NB4 (cell line): Measurements from ENCODE around the gene FGA.
A peak's percentile ranks its signal among the peaks of the same experiment; 100 is the strongest.

ENCODE experiments used
- DNase-seq: peaks from one replicate; pipeline ENCODE4 v3.0.0; 2010; ENCODE audit warnings: low read depth
- H3K4me3 ChIP-seq: one replicate; pipeline ENCODE4 v1.5.1; 2011; ENCODE audit warnings: mild to moderate bottlenecking, low read depth, low read length, moderate library complexity
- CTCF ChIP-seq: IDR thresholded peaks from one replicate; pipeline ENCODE4 v1.5.1; 2012; ENCODE audit warnings: low read depth, low read length
- MYC ChIP-seq: IDR thresholded peaks from 2 replicates; pipeline ENCODE4 v1.6.1; 2011; ENCODE audit warnings: low read depth, low read length
- POLR2A ChIP-seq: IDR thresholded peaks from 2 replicates; pipeline ENCODE4 v1.6.1; 2011; ENCODE audit warnings: mild to moderate bottlenecking; ENCODE audit not compliant: insufficient read length; ENCODE audit errors: extremely low read depth
- TF ChIP-seq, protein P1 (sequence below): IDR thresholded peaks from 2 replicates; pipeline ENCODE4 v1.6.1; 2011; ENCODE audit warnings: low read depth, low read length

FGA gene

GRCh38 chr4:154560419-154560801 is 30.1 kb downstream of the FGA start:
- DNase-seq: no peak
- H3K4me3 ChIP-seq: no peak overlapping the region
- no peak for TF ChIP-seq CTCF
- TF ChIP-seq POLR2A: no peak
- TF ChIP-seq, protein P1, sequence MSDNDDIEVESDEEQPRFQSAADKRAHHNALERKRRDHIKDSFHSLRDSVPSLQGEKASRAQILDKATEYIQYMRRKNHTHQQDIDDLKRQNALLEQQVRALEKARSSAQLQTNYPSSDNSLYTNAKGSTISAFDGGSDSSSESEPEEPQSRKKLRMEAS: no peak
- TF ChIP-seq MYC: no peak

DNA sequence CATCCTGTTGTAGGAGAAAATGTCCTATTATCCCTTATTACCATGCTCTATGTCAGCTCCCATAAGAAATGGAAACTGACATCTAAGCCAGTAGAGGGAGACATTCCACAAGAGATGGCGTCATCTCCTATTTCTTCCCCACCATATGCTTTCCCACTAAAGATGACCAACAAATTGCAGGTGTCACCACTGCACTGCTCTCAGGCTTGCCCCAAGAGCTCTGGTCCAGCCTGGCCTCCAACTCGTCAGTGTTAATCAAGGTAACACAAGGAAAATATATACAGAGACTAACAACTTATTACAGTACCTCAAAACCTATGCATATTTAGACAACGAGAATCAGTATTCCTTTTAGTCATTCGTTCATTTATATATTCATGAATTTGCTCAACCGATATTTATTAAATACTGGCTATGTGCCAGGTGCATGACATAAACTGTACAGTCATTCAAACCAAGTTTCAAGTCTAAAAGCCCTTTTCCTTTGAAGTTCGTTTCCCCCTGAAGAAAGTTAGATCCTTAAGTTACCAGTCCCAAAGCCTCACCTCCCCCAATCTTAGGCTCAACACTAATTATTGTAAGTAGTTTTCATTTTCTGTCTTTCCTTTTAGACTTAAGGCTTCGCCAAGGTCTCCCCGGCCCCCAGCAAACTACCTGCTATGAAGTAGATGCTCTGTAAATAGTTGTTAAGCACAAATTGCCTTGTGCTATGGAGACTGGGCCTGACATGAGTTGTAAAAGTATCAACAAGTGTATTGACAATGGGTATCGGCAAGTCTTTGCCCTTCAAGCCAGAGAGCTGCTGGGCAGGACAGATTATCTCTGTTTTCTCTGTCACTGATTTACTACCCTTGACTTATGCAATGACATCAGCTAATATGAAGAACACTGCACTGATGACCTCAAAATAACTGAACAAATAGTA is 30.8 kb downstream of the FGA start:
- peak; percentile 21 for TF ChIP-seq CTCF
- TF ChIP-seq, protein P1: no peak
- TF ChIP-seq MYC: no peak
- TF ChIP-seq POLR2A: no peak
- DNase-seq: peak; percentile 52
- no peak overlapping the region for H3K4me3 ChIP-seq

DNA sequence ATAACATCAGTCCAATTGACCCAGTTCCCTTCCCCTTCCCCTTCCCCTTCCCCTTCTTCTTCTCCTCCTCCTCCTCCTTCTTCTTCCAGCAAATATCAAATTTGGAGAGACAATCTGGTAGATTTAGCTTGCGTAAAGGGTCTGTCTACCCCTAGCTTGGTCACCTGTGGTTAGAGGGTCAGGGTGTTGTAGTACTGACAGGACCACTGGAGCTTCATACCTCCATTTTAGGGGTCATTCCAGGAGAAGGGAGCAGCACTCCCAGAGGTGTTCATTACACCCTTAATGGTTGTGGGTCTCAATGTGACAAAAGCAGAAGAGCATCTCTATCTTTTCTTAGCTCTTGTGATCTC is 31.4 kb downstream of the FGA start:
- TF ChIP-seq, protein P1: no peak
- TF ChIP-seq CTCF (no peak), POLR2A (no peak), MYC (no peak)
- no peak for DNase-seq
- no peak overlapping the region for H3K4me3 ChIP-seq

- TF ChIP-seq MYC (no peak; the same call in 1 of the 2 replicates), POLR2A (no peak), CTCF (peak; percentile 54)
- TF ChIP-seq, protein P1: peak; percentile 43; the same call in 1 of the 2 replicates
- peak; percentile 76 for DNase-seq
- no peak overlapping the region for H3K4me3 ChIP-seq
Observed at GRCh38 chr4:154551872-154552686, 38.5 kb downstream of the FGA start.

GRCh38 chr4:154549894-154550790 is 40.4 kb downstream of the FGA start, which contains the start of gene PLRG1:
Gene PLRG1, minus strand, starts transcription at chr4:154550400. Its CDS starts 92 bp downstream, at chr4:154550308.
- peak within 1 kb of the TSS; percentile 84 for H3K4me3 ChIP-seq
- peak; percentile 92 for DNase-seq
- TF ChIP-seq POLR2A: peak; percentile 67
- no peak for TF ChIP-seq MYC
